ENCODE measurements around the gene OXCT1.
"Not testable (repeated sequence)": the region's sequence is repeated elsewhere in the genome, so short reads cannot be mapped to it uniquely, and the experiment has no call there.

Gene OXCT1

GRCh38 chr5:41871852-41872251 lies 1.6 kb upstream of the OXCT1 start:
- DNase-seq: no peak

- no peak for DNase-seq
Observed at GRCh38 chr5:41870627-41871048, 413 bp upstream of the OXCT1 start.

GRCh38 chr5:41869151-41869723 lies 988 bp downstream of the OXCT1 start:
- DNase-seq: no peak

- DNase-seq: no peak
Observed at GRCh38 chr5:41863871-41864486, 6.2 kb downstream of the OXCT1 start.

- no peak for DNase-seq
Observed at GRCh38 chr5:41858890-41859289, 11.3 kb downstream of the OXCT1 start.

GRCh38 chr5:41857989-41858388 lies 12.2 kb downstream of the OXCT1 start:
- DNase-seq: no peak

- DNase-seq: peak; percentile 41
Observed at GRCh38 chr5:41856644-41857491, 13.4 kb downstream of the OXCT1 start.

- DNase-seq: no peak
Observed at GRCh38 chr5:41852293-41852692, 17.9 kb downstream of the OXCT1 start.

- DNase-seq: no peak
Observed at GRCh38 chr5:41851116-41851515, 19.1 kb downstream of the OXCT1 start.

- DNase-seq: no peak
Observed at GRCh38 chr5:41848983-41849382, 21.2 kb downstream of the OXCT1 start.

GRCh38 chr5:41845751-41846150 lies 24.5 kb downstream of the OXCT1 start:
- not testable (repeated sequence) for DNase-seq

- DNase-seq: no peak
Observed at GRCh38 chr5:41844502-41844901, 25.7 kb downstream of the OXCT1 start.

- peak; percentile 14 for DNase-seq
Observed at GRCh38 chr5:41843456-41844370, 26.5 kb downstream of the OXCT1 start.

- DNase-seq: no peak
Observed at GRCh38 chr5:41842777-41843176, 27.4 kb downstream of the OXCT1 start.

GRCh38 chr5:41841325-41841724 lies 28.9 kb downstream of the OXCT1 start:
- DNase-seq: no peak

GRCh38 chr5:41840251-41840650 lies 30.0 kb downstream of the OXCT1 start:
- DNase-seq: no peak

- DNase-seq: no peak
Observed at GRCh38 chr5:41837793-41838192, 32.4 kb downstream of the OXCT1 start.

GRCh38 chr5:41835645-41836044 lies 34.6 kb downstream of the OXCT1 start:
- DNase-seq: no peak

GRCh38 chr5:41834506-41834905 lies 35.7 kb downstream of the OXCT1 start:
- no peak for DNase-seq

- DNase-seq: no peak
Observed at GRCh38 chr5:41832430-41832829, 37.8 kb downstream of the OXCT1 start.

- no peak for DNase-seq
Observed at GRCh38 chr5:41831155-41831554, 39.1 kb downstream of the OXCT1 start.

- no peak for DNase-seq
Observed at GRCh38 chr5:41827792-41828191, 42.4 kb downstream of the OXCT1 start.

- no peak for DNase-seq
Observed at GRCh38 chr5:41822036-41822435, 48.2 kb downstream of the OXCT1 start.
